ENCODE data around the gene C3orf52.

GRCh38 chr3:112042842-112043280 lies 43.3 kb upstream of the C3orf52 start:
- no peak for TF ChIP-seq CTCF (IDR thresholded peaks at IDR 0.05)
- no peak for TF ChIP-seq POLR2A (IDR thresholded peaks at IDR 0.05)
